CD4-positive, alpha-beta T cell treated with Interferon alpha-2 for 1 hour (primary cell): ENCODE data around the gene GAST.

ENCODE experiments used
- DNase-seq, 2 donors: peaks; one replicate each; pipeline ENCODE4 v3.0.0-alpha.2; 2020 to 2022

Gene GAST

DNA sequence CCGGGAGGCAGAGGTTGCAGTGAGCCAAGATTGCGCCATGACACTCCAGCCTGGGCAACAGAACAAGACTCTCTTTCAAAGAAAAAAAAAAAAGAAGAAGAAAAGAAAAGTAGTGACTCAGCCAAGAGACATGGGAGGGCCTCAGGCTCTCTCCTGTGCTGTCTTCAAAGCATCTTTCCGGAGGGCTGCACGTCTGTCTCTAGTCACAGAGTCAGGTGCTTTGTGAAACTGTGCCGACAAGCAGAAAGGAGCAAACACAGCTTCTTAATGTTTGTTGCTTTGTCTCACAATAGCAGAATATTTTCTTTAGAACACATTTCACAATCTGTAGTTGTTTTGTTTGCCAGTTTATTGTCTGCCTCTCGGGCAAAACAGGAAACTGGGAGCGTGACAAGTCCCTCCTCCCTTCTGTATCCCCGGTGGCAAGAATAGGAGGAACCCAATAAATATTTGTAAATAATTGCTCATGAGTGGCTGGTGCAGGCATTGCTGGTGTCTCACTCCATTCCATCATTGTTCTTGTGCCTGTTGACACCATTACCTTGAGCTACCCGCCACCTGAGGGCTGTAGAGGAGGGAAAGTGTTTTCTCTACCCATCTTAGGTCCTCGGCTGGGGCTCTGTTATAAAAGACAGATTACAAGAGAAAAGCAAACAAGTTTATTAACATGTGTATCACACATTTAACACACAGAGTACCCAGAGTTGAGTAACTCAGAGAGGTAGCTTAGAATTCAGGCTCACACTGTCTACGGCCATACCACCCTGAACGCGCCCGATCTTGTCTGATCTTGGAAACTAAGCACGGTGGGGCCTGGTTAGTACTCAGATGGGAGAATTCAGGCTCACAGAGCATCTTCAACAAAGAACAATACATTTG is 5.5 kb downstream of the GAST start:
- DNase-seq, result no peak

DNA sequence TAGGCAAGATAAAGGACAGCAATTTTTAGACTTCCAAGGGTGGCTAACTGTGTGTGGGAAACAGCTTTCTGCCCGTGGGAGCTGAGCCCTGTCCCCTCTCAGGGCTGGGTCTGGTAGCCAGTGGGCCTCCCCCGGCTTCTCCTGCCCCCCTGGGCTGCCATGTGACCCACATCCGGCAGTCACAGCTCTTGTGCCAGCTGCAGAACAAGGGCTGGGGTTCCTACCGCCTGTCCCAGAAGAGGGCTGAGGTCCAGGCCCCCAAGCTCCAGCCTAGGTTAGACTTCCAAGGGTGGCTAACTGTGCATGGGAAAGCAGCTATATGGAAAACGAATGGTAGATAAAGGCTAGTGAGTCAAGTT is 6.1 kb downstream of the GAST start:
- DNase-seq, result no peak

DNA sequence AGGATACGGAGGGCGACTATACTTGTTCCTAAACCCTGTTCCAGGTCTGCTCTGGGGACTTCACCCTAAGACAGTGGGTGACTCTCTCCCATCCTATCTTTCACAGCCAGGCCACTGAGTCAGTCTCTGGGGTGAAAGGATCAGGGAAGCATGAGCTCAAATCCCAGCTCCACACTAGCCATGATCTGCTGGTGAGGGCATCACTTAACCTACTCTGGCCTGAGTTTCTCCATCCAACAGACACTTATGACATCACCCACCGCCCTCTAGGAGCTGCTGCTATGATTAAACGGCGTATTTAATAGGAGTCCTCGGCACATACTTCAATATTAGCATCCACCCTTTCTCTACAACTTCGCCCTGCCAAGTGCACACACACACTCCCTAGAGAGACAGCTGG is 10.1 kb downstream of the GAST start:
- DNase-seq, result no peak

DNA sequence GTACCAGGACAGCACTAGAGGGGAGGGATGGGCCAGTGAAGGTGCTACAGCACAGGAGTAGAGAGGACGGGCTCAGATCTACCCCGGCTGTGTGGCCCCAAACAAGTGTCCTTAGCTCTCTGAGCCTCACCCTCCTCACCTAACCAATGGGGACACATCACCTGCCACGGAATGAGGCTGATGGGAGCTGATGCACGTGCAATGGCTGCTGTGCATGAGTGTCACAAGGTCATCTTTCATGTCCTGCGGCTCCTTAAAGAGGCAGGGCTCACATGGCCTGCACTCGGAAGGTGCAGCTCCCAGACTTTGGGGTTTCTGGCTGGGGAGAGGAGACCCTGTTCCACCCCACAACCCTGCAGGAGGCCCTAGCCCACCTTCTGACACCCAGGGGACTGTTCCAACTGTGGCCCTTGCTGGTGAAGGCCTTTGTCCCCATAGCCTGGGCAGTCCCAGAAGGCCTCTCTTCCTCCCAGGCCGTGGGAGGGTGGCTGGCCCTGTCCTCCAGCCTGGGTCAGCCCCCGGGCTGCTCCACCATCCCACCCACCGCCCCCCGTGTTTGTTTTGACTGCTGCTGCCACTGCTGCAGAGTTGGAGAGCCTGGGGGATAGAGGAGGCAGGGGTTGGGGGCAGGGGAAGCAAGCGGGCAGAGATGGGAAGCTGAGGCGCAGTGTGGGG is 11.8 kb downstream of the GAST start:
- DNase-seq, result no peak

DNA sequence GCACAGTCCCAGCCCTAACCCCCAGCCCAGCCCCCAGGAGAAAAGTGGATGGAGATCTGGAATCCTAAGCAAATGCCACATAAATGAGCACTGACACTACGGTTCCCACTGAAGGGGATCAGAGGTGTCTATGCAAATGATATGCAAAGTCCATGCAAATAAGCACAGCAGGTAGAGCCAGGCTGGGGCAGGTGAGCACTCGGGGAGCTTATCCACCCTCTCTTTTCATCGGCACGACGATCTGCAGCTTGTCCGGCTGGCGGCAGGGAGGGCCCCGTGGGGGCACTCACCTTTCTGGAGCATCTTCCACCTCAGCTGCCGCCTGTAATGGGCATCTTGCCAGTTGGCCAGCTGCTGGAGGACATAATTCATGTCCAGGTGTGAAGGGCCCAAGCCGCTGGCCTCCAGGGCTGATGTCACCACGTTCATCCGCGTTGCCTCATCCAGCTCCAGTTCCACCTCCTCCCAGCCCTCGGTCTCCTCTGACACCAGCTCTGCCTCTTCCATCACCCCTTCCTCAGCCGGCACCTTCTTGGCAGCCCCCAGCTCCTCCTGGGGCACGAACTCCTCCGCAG is 12.4 kb downstream of the GAST start:
- DNase-seq, result no peak

DNA sequence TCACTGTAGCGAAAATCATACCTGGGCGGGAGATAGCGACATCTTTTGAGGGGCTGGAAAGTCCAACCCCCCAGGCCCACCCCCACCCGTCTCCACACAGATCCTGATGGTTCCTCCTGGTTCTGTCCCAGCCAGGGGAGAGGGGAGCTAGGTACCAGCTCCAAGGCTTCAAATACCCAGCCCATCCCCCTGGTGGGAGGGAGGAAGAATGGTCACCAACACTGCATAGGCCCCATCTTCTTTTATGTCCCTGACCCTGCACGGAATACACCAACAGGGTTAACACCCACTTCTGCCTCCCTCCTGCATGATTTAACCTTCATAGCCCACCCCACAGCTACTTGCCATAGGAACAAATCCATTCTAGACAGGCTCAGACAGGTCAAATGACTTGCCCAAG is 13.0 kb downstream of the GAST start:
- DNase-seq, result no peak

DNA sequence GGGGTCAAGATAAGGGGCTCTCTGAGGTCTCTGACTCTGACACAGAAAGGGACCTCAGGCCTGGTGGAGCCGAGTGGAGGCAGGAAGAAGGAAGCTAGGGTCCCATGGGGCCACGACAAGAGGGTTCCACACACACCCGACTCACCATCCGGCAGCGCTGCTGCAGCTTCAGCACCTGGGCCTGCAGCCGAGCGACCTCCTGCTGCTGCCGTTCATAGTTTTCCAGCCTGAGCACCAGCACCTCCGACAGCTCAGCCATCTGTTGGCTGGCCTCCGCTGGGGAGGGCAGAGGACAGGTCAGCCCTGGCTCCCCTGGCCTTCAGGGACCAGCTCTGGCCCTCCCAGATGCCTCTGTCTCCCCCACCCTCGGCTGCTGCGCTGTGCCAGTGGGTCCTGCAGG is 15.9 kb downstream of the GAST start:
- DNase-seq, result no peak

DNA sequence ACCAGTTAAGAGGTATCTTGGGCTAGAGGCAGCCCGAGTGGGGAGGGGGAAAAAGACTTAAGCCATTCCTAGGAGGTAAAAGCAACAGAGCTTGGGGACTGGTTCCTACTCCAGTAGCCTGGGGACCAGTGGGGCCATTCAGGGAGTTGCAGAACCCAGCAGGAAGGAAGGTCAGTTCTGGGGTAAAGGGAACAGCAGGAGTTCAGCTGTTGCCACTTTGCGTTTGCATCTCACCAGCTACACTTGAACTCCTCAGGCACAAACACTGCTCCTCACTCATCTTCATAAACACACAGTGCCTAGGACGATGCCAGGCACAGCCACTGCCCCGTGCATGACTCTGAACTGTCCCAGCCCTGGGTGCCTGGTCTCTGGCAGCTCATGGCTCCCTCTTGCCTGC is 18.3 kb downstream of the GAST start:
- DNase-seq, result no peak

DNA sequence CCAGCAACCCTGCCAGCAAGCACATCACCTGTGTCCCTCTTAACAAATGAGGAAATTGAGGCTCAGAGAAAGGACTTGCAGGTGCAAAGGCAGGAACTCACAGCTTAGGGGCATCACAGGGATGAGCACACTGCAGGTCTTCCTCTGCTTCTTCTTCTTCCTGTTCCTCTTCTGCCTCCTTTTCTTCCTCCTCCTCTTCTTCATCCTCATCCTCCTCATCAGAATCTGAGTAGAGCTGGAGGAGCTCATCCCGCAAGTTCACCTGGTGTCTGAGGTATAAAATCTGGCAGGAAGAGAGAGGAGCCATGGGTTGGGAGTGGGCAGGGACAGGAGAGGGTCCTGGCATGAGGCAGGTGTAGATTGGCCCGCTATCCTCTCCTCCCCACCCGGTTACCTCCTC is 19.7 kb downstream of the GAST start:
- no peak for DNase-seq

DNA sequence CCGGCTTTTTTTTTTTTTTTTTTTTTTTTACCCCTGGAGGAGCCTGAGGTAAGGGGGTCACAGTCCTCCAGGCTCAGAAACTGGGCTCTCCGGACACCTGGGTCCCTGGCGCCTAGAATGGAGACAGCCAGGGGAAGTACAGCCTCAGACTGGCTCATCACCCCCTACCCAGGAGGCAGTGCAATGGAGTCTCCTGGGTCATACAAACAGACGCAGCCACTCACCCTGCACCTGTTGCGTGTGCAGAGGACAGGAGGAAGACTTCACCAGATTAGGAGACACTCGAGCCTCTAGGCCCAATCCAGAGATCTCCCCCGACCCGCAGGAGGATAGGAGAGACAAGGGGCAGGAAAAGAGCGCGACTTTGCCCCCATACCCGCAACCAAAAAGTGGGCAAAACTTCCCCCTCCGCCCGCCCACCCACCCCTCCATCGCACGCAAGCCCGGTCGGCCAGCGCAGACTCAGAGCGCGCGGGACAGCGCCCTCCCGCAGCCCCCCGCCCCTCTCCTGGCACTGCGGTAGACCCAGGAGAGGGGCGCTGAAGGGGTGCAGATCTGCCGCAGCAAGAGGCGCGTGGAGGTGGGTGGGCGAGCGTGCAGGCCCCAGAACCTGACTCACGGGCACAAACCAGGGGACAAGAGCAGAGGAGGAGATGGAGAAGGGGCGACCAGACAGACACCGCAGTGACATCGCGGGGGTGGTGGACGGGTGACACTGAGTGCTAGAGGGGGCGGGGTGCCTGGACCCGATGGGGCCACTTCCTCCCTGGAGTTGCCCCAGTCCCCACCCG is 21.4 kb downstream of the GAST start:
- no peak for DNase-seq

DNA sequence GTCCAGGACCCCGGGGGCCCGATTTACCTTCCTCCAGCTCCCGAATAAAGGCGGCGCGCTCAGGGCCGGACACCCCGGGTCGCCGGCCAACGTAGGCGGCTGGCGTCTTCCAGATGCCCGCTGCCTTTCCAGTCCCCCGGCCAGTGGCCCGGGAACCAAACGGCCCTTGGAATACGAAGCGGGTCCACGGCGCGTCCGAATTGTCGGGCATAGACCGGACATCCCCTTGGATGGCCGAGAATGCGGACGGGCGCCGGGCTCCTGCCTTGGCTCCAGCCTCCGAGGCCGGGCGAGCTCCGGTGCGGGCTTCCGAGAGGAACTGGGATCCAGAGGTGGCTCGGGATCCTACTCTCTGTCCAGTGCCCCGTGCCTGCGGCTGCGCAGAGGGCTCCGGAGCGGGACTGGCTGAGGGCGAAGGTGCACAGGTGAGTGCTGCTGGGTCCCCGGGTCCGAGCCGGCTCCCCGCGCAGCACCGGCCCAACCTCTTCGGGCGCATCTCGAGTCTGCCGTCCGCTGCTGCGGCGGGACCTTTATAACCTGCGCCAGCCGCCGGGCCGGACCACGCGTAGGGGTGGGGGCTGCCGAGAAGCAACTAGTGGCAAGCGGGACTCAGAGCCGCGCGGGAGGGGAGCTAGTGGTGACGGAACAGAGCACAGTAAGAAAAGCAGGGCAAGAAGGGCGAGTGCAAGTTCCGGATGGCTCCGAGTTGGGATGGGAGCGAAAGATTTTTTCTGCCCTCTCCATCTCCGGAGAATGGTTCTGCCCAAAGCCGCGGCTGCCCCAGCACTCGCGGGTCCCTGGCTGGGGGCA is 22.2 kb downstream of the GAST start, which contains the start of gene HAP1:
HAP1 (minus strand) TSS at position 505 of the 810 bp plus-strand sequence; CDS start at position 496, 9 bp downstream.
- peak in 1 of 2 donors; percentile 14 for DNase-seq

DNA sequence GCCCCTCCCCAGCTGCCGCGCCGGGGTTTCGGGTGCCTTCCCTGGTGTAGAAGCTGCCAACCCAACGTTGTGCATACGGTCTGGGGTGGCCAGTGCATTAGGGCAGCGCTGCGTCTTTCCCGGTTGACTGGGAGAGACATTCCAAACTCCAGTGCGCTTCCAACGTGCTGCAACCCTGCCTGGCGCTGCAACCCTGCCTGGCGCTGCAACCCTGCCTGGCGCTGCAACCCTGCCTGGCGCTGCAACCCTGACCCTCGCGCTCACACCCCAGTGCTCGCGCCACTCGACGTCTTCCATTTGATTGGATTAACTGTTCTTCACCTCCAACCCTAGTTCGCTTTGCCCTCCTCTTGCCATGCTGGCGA is 22.8 kb downstream of the GAST start:
- DNase-seq, result no peak

DNA sequence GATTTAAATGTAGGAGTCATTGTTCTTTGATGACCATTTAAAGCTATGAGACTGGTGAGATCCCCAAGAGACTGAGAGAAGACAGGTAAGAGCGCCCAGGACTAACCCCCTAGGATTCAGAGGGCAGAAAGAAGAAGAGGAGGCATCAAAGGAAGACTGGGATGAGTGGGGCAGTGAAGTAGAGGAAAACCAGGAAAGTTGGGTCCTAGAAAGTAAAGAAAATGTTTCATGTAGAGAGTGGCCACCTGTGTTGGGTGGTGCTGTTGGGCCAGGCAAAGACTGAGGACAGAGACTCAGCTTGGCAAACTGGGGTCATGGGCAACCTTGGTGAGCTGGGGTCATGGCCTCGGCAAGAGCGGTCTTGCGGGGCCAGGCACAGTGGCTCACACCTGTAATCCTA is 23.6 kb downstream of the GAST start:
- DNase-seq, result no peak

DNA sequence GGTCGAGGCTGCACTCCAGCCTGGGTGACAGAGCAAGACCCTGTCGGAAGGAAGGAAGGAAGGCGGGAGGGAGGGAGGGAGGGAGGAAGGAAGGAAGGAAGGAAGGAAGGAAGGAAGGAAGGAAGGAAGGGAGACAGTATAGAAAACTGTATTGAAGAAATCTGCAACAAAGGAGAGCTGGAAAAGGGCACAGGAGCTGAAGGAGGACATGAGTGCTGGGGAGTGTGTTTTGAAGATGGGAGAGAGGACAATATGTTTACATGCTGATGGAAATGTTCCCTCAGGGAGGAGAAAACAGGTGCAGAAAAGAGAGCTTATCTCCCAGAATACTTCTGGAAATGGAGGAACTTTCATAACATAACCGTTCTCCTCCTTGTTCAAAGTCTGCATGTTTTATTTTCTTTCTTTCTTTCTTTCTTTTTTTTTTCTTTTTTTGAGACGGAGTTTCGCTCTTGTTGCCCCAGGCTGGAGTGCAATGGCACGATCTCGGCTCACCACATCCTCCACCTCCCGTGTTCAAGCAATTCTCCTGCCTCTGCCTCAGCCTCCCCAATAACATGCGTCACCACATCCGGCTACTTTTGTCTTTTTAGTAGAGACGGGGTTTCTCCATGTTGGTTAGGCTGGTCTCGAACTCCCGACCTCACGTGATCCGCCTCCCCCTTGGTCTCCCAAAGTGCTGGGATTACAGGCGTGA is 25.0 kb downstream of the GAST start:
- DNase-seq, result no peak

DNA sequence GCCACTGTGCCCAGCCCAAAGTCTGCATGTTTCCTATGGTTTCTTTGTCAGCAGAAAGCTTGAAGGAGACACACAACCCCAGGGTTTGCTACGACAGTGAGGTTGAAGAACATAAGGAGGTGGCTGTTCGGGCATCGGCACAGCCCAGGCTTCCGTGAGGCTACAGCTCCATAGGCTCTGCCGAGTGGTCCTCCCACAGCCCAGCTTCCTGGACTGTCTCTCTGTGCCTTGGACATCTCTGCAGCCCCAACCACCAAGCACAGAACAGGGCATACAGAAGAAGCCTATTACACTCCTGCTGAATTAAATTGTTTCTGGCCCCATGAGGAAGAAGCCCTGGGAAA is 25.5 kb downstream of the GAST start:
- DNase-seq, result no peak

DNA sequence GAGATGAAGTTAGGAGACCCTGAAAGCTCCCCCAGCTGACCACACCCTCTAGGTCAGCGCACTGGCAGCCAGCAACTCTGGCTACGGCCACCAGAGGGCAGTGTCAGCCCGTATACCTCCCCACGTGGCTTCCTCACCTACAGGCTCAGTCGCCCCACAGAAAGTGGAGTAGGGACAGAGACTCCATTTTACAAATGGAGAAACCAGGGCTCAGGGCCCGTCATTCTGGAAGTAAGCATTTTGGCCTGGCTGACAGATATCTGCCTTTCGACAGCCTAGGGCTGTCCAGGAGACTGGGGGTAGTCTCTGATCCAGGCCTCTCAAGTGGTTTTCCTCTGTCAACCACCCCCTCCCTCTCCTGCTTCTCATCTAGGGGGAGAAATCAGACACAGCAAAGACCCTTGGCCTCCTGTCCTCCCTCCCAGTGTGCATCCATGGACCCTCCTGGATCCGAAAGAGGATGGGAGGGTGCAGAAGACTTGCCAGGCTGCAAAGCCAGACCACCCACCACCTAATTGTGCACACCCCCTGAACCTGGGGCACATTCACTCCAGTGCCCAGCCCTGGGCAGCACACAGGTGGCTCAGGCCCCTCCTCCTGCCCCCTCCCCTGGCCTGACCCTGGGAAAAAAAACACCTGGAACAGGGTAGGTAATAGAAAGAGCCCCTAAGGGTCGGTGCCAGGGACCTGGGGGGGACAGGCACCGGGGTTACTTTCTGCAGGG is 26.1 kb downstream of the GAST start:
- DNase-seq, result peak; percentile 77 to 83

DNA sequence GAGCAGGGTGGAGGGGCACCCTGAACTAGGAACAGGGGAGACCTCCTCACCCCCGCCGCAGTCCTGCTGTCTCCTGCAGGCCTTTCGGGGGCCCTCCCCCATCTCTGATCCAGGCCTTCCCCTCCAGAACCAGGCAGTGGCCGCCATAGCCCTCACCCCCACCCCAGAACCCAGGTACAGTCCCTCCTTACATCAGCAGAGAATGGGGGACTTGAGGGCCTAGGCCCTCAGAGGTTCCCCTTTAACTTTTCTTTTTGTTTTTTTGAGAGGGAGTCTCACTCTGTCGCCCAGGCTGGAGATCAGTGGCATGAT is 26.6 kb downstream of the GAST start:
- DNase-seq, result no peak

DNA sequence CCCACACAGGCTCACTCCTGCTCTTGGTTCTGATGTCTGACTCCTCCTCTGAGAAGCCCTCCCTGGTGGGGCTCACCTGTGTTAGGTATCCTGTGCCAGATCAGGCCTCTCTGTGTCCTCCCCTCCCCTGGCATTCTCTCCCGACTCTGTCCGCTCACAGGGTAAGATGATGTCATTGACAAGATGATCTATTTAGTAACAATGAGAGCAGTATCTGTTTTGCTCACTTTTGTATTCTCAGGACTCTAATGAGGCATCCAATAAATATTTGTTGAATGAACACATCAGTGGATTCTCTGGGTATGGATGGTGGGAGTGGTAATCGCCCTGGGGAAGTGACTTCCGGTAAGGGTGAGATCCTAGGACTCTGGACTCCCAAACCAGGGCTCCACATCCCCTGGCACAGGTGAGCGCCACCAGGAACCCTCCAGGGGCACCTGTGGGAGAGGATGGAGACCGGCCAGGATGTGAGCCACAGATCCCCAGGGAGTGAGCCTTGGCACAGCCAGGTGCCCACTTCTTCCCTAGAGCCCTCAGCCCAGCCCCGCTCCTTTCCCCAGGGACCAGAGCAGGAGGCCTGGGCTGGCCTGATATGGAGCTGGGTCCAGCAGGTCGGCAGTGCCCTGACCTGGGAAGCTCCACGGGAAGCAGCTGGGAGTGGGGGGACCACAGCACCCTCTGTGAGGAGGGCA is 27.7 kb downstream of the GAST start:
- no peak for DNase-seq

DNA sequence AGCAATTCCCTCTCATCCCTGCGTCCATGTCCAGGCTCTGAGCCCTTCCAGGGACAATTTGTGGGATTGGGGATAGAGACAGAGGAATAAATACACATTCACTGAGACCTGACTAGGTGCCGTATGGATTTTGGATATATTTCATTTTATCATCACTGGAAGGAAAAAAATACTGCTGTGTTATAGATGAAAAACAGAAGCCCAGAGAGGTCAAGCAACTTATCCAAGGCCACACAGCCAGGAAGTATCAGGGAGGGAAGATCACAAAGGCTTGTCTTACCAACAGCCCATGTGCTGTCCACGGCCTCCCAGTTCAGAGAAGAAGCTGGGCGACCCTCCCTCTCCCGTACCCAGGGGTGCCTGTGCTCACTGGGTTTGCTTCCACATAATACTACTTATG is 28.4 kb downstream of the GAST start:
- no peak for DNase-seq

DNA sequence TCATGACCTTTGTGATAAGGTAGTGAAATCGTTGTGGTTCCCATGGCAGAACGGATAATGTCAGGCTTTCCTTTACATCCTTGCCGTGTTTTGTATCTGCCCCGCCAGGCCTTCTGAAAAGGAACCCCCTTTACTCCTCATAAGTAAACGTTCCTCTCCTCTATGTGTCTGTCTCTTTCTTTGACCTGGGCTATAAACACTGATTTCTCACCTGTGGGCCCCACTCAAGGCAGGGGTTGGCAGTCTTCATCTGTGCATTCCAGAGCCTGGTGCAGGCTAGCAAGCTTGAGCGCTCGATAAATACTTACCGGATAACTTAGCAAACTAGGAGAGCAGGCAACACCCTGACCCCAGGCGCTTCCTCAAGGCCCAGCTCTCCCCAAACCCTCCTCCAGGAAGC is 29.6 kb downstream of the GAST start:
- no peak for DNase-seq

DNA sequence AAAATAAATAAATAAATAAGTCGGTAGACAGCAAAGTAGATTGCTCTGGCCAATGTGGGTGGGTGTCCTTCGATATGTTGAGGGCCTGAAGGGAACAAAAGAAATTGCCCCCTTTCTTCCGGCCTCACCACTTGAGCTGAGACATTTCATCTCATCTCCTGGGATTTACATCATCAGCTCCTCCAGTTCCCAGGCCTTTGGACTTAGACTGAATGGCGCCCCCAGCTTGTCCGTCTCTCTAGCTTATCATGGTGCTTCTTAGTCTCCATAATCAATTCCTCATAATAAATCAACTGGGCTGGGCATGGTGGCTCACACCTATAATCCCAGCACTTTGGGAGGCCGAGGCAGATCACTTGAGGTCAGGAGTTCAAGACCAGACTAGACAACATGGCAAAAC is 36.1 kb downstream of the GAST start:
- DNase-seq, result no peak
